DND-41 (cell line): ENCODE data around the gene CEP112.

Source experiments
- ATAC-seq: fragments of 200-7000 bp; cut with Tn5 transposase; 3 replicates; pipeline ENCODE4 v1.9.1; 2021; ENCODE audit warnings: low read depth; ENCODE audit not compliant: insufficient read depth
- DNase-seq: peaks from one replicate; pipeline ENCODE4 v3.0.0-alpha.2; 2020
- H2AFZ ChIP-seq: 2 replicates; pipeline ENCODE4 v1.6.0; 2012; ENCODE audit warnings: low read depth, low read length
- H3K27ac ChIP-seq: 2 replicates; pipeline ENCODE4 v1.5.1; 2012; ENCODE audit warnings: low read length, inconsistent platforms
- H3K27me3 ChIP-seq: fragments of 200-600 bp; sonication (generic); 2 replicates; pipeline ENCODE4 v1.6.0; 2012; ENCODE audit warnings: low read length, mild to moderate bottlenecking, inconsistent platforms; ENCODE audit not compliant: insufficient read depth, poor library complexity
- H3K36me3 ChIP-seq: 2 replicates; pipeline ENCODE4 v1.5.1; 2012; ENCODE audit warnings: low read length, inconsistent platforms; ENCODE audit not compliant: insufficient read depth
- H3K4me1 ChIP-seq: 2 replicates; pipeline ENCODE4 v1.5.1; 2012; ENCODE audit warnings: mild to moderate bottlenecking, low read length; ENCODE audit not compliant: insufficient read depth
- H3K4me2 ChIP-seq: 2 replicates; pipeline ENCODE4 v1.6.0; 2012; ENCODE audit warnings: mild to moderate bottlenecking, moderate library complexity, low read length, inconsistent platforms; ENCODE audit not compliant: insufficient read depth
- H3K4me3 ChIP-seq, 2 experiments: fragments of 200-600 bp in 1 of 2; shearing (Covaris generic) in 1 of 2; 2 replicates each; pipeline ENCODE4 v1.5.1; 2012 to 2016; ENCODE audit warnings: inconsistent platforms in 2 of 2, low read length in 2 of 2, mild to moderate bottlenecking in 2 of 2, low read depth in 1 of 2, moderate library complexity in 1 of 2
- H3K79me2 ChIP-seq: 2 replicates; pipeline ENCODE4 v1.6.0; 2012; ENCODE audit warnings: low read length, inconsistent platforms; ENCODE audit not compliant: insufficient read depth
- H3K9ac ChIP-seq: 2 replicates; pipeline ENCODE4 v1.6.0; 2012; ENCODE audit warnings: low read depth, mild to moderate bottlenecking, inconsistent platforms, low read length, moderate library complexity
- H3K9me3 ChIP-seq: 2 replicates; pipeline ENCODE4 v1.5.1; 2012; ENCODE audit warnings: low read length, moderate library complexity, mild to moderate bottlenecking, inconsistent platforms; ENCODE audit not compliant: insufficient read depth, severe bottlenecking
- H4K20me1 ChIP-seq: 2 replicates; pipeline ENCODE4 v1.6.0; 2012; ENCODE audit warnings: low read length; ENCODE audit not compliant: insufficient read depth
- EZH2 ChIP-seq: IDR thresholded peaks from 3 replicates; pipeline ENCODE4 v1.6.1; 2012; ENCODE audit warnings: borderline replicate concordance, low read depth, mild to moderate bottlenecking, moderate library complexity, low read length, inconsistent platforms; ENCODE audit not compliant: severe bottlenecking
- TF ChIP-seq, protein P1 (sequence below): IDR thresholded peaks from 2 replicates; pipeline ENCODE4 v1.5.1; 2012; ENCODE audit warnings: borderline replicate concordance, low read length, moderate library complexity, mild to moderate bottlenecking; ENCODE audit not compliant: poor library complexity, severe bottlenecking; ENCODE audit errors: extremely low read depth

Gene CEP112

GRCh38 chr17:66073384-66073783 is 118.5 kb downstream of the CEP112 start:
- H3K79me2 ChIP-seq, result no peaks in the 10 kb centered on the region
- H3K27me3 ChIP-seq, result no peaks in the 10 kb centered on the region
- H3K9ac ChIP-seq, result no peak overlapping the region
- no peak overlapping the region for H3K4me2 ChIP-seq
- H3K27ac ChIP-seq, result no peak overlapping the region
- no peak overlapping the region for H2AFZ ChIP-seq
- no peaks in the 10 kb centered on the region for H3K36me3 ChIP-seq
- peaks cover 38% of the 10 kb centered on the region for H3K4me1 ChIP-seq
- no peak for TF ChIP-seq EZH2
- TF ChIP-seq, protein P1, sequence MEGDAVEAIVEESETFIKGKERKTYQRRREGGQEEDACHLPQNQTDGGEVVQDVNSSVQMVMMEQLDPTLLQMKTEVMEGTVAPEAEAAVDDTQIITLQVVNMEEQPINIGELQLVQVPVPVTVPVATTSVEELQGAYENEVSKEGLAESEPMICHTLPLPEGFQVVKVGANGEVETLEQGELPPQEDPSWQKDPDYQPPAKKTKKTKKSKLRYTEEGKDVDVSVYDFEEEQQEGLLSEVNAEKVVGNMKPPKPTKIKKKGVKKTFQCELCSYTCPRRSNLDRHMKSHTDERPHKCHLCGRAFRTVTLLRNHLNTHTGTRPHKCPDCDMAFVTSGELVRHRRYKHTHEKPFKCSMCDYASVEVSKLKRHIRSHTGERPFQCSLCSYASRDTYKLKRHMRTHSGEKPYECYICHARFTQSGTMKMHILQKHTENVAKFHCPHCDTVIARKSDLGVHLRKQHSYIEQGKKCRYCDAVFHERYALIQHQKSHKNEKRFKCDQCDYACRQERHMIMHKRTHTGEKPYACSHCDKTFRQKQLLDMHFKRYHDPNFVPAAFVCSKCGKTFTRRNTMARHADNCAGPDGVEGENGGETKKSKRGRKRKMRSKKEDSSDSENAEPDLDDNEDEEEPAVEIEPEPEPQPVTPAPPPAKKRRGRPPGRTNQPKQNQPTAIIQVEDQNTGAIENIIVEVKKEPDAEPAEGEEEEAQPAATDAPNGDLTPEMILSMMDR, result no peak
- no peaks in the 10 kb centered on the region for H3K9me3 ChIP-seq
- DNase-seq (no peak), ATAC-seq (no peak)
- H4K20me1 ChIP-seq, result no peaks in the 10 kb centered on the region
- no peak overlapping the region for H3K4me3 ChIP-seq

DNA sequence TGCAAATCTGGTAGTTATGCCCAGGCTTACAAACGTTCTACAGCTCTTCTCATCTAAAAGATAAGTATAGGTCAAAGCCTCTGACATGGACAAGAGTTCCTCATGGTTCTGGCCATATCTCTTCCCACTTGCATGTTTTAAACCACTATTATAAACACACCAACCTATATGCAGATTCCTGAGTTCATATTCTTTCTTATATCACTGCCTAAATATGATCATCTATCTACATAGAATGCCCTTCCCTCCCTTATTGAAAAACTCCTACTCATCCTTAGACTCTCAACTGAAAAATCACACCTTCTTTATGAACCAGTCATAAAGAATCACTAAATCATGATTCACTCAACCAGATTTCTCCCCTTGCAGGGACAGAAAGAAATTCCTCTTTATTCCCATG is 128.2 kb downstream of the CEP112 start:
- no peaks in the 10 kb centered on the region for H4K20me1 ChIP-seq
- no peaks in the 10 kb centered on the region for H3K36me3 ChIP-seq
- no peak overlapping the region for H3K4me3 ChIP-seq
- no peak overlapping the region for H3K4me2 ChIP-seq
- H3K27ac ChIP-seq, result no peak overlapping the region
- no peak overlapping the region for H3K9ac ChIP-seq
- H3K79me2 ChIP-seq, result no peaks in the 10 kb centered on the region
- H3K27me3 ChIP-seq, result no peaks in the 10 kb centered on the region
- no peaks in the 10 kb centered on the region for H3K4me1 ChIP-seq
- no peaks in the 10 kb centered on the region for H3K9me3 ChIP-seq
- no peak for TF ChIP-seq EZH2
- TF ChIP-seq, protein P1, result no peak
- no peak overlapping the region for H2AFZ ChIP-seq
- DNase-seq (no peak), ATAC-seq (no peak)

- no peak for DNase-seq
- H3K27ac ChIP-seq, result no peak overlapping the region
- no peak overlapping the region for H3K4me2 ChIP-seq
- ATAC-seq, result no peak
- TF ChIP-seq, protein P1, result no peak
- TF ChIP-seq EZH2, result no peak
- H3K9me3 ChIP-seq, result peaks cover 5% of the 10 kb centered on the region
- H3K9ac ChIP-seq, result no peak overlapping the region
- no peak overlapping the region for H2AFZ ChIP-seq
- no peak overlapping the region for H3K4me3 ChIP-seq
- no peaks in the 10 kb centered on the region for H3K4me1 ChIP-seq
- no peaks in the 10 kb centered on the region for H4K20me1 ChIP-seq
- H3K27me3 ChIP-seq, result no peaks in the 10 kb centered on the region
- no peaks in the 10 kb centered on the region for H3K79me2 ChIP-seq
- H3K36me3 ChIP-seq, result no peaks in the 10 kb centered on the region
These were observed 135.8 kb downstream of the CEP112 start for GRCh38 chr17:66056148-66056547.

DNA sequence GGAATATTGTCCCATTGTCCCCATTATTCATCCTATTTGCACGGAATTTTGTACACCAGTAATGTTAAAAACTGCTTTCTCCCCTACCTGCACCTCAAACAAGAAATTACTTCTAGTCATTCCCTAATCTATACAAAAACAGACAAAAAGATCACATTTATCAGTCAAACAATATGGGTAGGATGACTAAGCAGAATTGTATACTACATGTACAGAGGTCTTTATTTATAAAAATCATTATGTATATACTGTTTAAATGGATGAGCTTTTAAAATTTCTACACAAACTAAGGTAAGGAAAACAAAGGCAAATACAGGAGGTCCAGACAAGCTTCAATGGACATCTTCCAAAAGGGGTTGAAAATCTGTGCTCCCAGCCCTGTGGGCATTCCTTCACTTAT is 137.7 kb downstream of the CEP112 start:
- Histone ChIP-seq H3K4me2 (no peak overlapping the region), H3K4me1 (no peaks in the 10 kb centered on the region), H2AFZ (no peak overlapping the region), H3K9me3 (peaks cover 21% of the 10 kb centered on the region), H3K27me3 (no peaks in the 10 kb centered on the region), H4K20me1 (no peaks in the 10 kb centered on the region), H3K9ac (no peak overlapping the region), H3K4me3 (no peak overlapping the region), H3K79me2 (no peaks in the 10 kb centered on the region), H3K27ac (no peak overlapping the region), H3K36me3 (no peaks in the 10 kb centered on the region)
- TF ChIP-seq EZH2, result no peak
- TF ChIP-seq, protein P1, result no peak
- no peak for DNase-seq
- ATAC-seq, result no peak
